ENCODE results near the gene ELMO1.

DNA sequence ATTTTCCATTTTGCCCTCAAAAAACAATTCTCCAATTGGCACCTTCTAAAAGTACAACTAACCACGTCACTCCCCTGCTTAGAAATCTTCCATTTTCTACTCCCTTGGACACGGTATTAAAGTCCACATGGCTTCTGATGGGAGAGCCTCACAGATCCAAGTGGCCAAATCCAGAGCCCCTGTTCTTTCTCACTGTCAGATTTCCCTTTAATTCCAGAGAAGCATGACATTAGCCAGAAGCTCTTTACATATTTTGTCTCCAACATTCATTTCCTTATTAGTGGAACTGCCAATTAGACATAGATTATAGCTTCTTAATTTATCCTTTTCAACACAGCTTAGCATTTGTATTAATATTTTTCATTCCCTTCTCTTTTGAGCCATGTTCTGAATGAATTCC, 118.7 kb downstream of the ELMO1 start:
- TF ChIP-seq, protein P1, sequence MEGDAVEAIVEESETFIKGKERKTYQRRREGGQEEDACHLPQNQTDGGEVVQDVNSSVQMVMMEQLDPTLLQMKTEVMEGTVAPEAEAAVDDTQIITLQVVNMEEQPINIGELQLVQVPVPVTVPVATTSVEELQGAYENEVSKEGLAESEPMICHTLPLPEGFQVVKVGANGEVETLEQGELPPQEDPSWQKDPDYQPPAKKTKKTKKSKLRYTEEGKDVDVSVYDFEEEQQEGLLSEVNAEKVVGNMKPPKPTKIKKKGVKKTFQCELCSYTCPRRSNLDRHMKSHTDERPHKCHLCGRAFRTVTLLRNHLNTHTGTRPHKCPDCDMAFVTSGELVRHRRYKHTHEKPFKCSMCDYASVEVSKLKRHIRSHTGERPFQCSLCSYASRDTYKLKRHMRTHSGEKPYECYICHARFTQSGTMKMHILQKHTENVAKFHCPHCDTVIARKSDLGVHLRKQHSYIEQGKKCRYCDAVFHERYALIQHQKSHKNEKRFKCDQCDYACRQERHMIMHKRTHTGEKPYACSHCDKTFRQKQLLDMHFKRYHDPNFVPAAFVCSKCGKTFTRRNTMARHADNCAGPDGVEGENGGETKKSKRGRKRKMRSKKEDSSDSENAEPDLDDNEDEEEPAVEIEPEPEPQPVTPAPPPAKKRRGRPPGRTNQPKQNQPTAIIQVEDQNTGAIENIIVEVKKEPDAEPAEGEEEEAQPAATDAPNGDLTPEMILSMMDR (IDR thresholded peaks at IDR 0.05) = no peak
- no peak for TF ChIP-seq POLR2A (IDR thresholded peaks at IDR 0.05)

All from lower leg skin (tissue), 3 donors.